Upper lobe of left lung (tissue), 6 donors: ENCODE measurements around the gene DPP3. TPM values are rescaled to one million over a fixed set of nuclear protein-coding genes. Genes with fewer than 3 reads are reported as not detected.
A peak's percentile ranks its signal among the peaks of the same experiment; 100 is the strongest.
"Not testable (repeated sequence)": the region's sequence is repeated elsewhere in the genome, so short reads cannot be mapped to it uniquely, and the experiment has no call there.

Experiments
- ATAC-seq, 2 donors: fragments of 200-7000 bp; cut with Tn5 transposase; one replicate each; pipeline ENCODE4 v1.9.1; 2022; ENCODE audit warnings: mild to moderate bottlenecking in 2 of 2, moderate library complexity in 2 of 2; ENCODE audit not compliant: low FRiP score in 2 of 2
- DNase-seq, 2 donors: peaks; one replicate each; pipeline ENCODE4 v3.0.0-alpha.2; 2019 to 2020
- H3K27ac ChIP-seq, 4 donors: fragments of 200-600 bp; sonication (generic); one replicate each; pipeline ENCODE4 v1.5.1; 2016 to 2019
- H3K27me3 ChIP-seq, 4 donors: fragments of 200-600 bp; sonication (generic); one replicate each; pipeline ENCODE4 v1.5.1; 2017 to 2019
- H3K36me3 ChIP-seq, 4 donors: fragments of 200-600 bp; sonication (generic); one replicate each; pipeline ENCODE4 v1.5.1; 2016 to 2019
- H3K4me1 ChIP-seq, 4 donors: fragments of 200-600 bp; sonication (generic); one replicate each; pipeline ENCODE4 v1.5.1; 2018 to 2019
- H3K4me3 ChIP-seq, 4 donors: fragments of 200-600 bp; sonication (generic); one replicate each; pipeline ENCODE4 v1.5.1; 2017 to 2019; ENCODE audit warnings: mild to moderate bottlenecking in 2 of 4, moderate library complexity in 1 of 4
- H3K9me3 ChIP-seq, 4 donors: fragments of 200-600 bp; sonication (generic); one replicate each; pipeline ENCODE4 v1.5.1; 2018 to 2019
- EP300 ChIP-seq, 4 donors: sonication (generic); formaldehyde crosslinking; IDR thresholded peaks; one replicate each; pipeline ENCODE4 v1.5.1; 2017; ENCODE audit warnings: antibody characterized with exemption in 4 of 4, control low read depth in 2 of 4
- POLR2A ChIP-seq, 4 donors: fragments of 450-650 bp; IDR thresholded peaks; one replicate each; pipeline ENCODE4 v1.5.1; 2016 to 2017; ENCODE audit warnings: antibody characterized with exemption in 4 of 4, mild to moderate bottlenecking in 2 of 4
- POLR2AphosphoS5 ChIP-seq, 2 donors: sonication (generic); formaldehyde crosslinking; IDR thresholded peaks; one replicate each; pipeline ENCODE4 v1.5.1; 2017; ENCODE audit warnings: antibody characterized with exemption in 2 of 2
- WGBS, 2 donors: methylation state at CpG; one replicate each; pipeline ENCODE4 v1.1.5; 2017 to 2018; 5-methylcytosine and 5-hydroxymethylcytosine counted together
- total RNA-seq, 6 donors: library from RNA; depleted of rRNA in 4 of 6; stranded (reverse); fragments of >200 nt in 4 of 6; gene quantifications; one replicate each; pipeline versions ENCODE4 v1.1.0 to v1.2.1, GENCODE V29; 2016 to 2021
- TF ChIP-seq, protein P1 (sequence below), 6 experiments: fragments of 450-650 bp in 4 of 6; fragments of 200-600 bp in 2 of 6; sonication (generic) in 2 of 6; IDR thresholded peaks; one replicate each; pipeline ENCODE4 v1.5.1; 2016 to 2019; ENCODE audit warnings: antibody characterized with exemption in 6 of 6
- donor health status: DM: no; HTN: no; CAD: no; lungs with moderate emphysema.
- donor health status: DM: no; HTN: yes; CAD: no; lungs with severe emphysema.

The DPP3 gene
- total RNA-seq, 6 donors from 2014 or later = 19.3 to 79.6 (median 44.9) TPM

DNA sequence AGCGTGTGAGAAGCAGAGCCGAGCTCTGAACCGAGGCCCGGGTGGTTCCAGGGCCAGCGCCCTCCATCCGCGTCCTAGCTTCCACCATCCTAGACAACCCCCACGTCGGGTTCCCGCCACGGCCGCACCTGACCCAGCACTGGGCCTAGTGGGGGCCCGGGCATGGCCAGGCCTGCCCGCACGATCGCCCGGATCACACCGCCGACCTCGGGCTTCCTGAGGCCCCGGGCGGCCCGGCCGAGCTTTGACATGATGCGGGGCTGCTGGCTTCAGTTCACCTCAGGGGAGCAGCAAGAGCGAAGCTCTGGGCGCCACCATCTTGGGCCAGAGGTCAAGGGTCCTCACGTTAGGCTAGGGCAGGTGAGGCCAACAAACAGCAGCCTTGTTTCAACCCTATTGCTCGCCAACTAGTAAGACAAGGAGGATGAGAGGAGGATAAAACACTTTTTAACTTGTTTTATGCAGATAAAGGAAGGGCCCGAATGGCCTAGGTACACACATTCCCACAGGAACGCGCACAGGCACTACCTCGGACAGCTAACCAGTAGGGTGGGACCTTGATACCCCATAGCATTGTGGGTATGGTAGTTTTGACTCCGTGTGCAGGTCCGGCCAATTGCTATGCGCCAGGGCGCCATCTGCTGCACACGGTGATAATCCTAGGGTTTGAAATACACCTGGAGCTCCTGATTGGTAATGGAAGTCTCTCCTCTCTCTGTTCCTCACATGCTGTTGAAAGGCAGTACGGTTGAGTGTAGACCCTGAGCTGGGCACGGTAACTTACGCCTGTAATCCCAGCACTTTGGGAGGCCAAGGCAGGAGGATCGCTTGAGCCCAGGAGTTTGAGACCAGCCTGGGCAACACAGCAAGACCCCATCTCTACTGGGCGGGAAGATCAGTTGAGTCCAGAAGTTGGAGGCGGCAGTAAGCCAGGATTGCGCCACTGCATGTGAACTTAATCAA is 41.4 kb upstream of the DPP3 start, which contains the start of gene MRPL11:
TSS of gene MRPL11 (minus strand) at position 345 of the 963 bp plus-strand sequence. CDS start at position 251, 94 bp downstream.
- peak; percentile 90 to 92 for DNase-seq

DNA sequence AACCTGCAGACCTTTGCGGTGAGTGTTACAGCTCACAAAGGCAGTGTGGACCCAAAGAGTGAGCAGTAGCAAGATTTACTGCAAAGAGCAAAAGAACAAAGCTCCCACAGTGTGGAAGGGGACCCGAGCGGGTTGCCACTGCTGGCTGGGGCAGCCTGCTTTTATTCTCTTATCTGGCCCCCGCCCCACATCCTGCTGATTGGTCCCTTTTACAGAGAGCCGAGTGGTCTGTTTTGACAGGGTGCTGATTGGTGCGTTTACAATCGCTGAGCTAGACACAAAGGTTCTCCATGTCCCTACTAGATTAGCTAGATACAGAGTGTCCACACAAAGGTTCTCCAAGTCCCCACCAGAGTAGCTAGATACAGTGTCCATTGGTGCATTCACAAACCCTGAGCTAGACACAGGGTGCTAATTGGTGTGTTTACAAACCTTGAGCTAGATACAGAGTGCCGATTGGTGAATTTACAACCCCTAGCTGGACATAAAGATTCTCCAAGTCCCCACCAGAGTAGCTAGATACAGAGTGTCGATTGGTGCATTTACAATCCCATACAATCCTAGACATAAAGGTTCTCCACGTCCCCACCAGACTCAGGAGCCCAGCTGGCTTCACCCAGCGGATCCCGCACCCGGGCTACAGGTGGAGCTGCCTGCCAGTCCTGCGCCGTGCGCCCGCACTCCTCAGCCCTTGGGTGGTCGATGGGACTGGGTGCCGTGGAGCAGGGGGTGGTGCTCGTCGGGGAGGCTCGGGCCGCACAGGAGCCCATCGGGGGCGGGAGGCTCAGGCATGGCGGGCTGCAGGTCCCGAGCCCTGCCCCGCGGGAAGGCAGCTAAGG is 39.9 kb upstream of the DPP3 start:
- Histone ChIP-seq H3K9me3 (peaks cover 0 to 11% (median 3%) of the 10 kb centered on the region in 4 donors), H3K36me3 (peaks cover 4 to 19% (median 12%) of the 10 kb centered on the region in 4 donors)
- not testable (repeated sequence) for ATAC-seq, H3K4me1 ChIP-seq, H3K27me3 ChIP-seq, H3K4me3 ChIP-seq, H3K27ac ChIP-seq
- WGBS, 2 donors = 78 to 91% methylated on average over 10 to 29 of the region's 29 CpGs
- peak in 1 of 2 donors; percentile 80 for DNase-seq

More for the DNA sequence above, 41.4 kb upstream of the DPP3 start, which contains the start of gene MRPL11:
- peak within 1 kb of the TSS; percentile 80 to 96 (median 85) for H3K4me3 ChIP-seq
- no peaks in the 10 kb centered on the region for H3K27me3 ChIP-seq
- H3K4me1 ChIP-seq = peaks cover 6 to 9% (median 7%) of the 10 kb centered on the region in 4 donors
- peak; percentile 100 for ATAC-seq
- peaks cover 4 to 30% (median 17%) of the 10 kb centered on the region in 4 donors for H3K36me3 ChIP-seq
- H3K27ac ChIP-seq = peak within 1 kb of the TSS; percentile 73 to 91 (median 88)
- peaks cover 0 to 10% (median 3%) of the 10 kb centered on the region in 4 donors for H3K9me3 ChIP-seq
- WGBS, 2 donors = 10 to 21% methylated on average over 12 to 37 of the region's 45 CpGs
- TF ChIP-seq EP300 (IDR thresholded peaks at IDR 0.05) (no peak), POLR2A (IDR thresholded peaks at IDR 0.05) (peak in 1 of 4 donors; percentile 37), POLR2AphosphoS5 (IDR thresholded peaks at IDR 0.05) (peak in 1 of 2 donors; percentile 70)
- TF ChIP-seq, protein P1, sequence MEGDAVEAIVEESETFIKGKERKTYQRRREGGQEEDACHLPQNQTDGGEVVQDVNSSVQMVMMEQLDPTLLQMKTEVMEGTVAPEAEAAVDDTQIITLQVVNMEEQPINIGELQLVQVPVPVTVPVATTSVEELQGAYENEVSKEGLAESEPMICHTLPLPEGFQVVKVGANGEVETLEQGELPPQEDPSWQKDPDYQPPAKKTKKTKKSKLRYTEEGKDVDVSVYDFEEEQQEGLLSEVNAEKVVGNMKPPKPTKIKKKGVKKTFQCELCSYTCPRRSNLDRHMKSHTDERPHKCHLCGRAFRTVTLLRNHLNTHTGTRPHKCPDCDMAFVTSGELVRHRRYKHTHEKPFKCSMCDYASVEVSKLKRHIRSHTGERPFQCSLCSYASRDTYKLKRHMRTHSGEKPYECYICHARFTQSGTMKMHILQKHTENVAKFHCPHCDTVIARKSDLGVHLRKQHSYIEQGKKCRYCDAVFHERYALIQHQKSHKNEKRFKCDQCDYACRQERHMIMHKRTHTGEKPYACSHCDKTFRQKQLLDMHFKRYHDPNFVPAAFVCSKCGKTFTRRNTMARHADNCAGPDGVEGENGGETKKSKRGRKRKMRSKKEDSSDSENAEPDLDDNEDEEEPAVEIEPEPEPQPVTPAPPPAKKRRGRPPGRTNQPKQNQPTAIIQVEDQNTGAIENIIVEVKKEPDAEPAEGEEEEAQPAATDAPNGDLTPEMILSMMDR (IDR thresholded peaks at IDR 0.05) = peak in 5 of 6 experiments; percentile 37 to 75 (median 48)

DNA sequence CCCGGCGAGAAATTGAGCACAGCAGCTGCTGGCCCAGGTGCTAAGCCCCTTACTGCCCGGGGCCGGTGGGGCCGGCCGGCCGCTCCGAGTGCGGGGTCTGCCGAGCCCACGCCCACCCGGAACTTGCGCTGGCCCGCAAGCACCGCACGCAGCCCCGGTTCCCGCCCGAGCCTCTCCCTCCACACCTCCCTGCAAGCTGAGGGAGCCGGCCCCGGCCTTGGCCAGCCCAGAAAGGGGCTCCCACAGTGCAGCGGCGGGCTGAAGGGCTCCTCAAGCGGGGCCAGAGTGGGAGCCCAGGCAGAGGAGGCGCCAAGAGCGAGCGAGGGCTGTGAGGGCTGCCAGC is 39.3 kb upstream of the DPP3 start:
- DNase-seq = peak in 1 of 2 donors; percentile 83
- not testable (repeated sequence) for H3K27ac ChIP-seq, H3K4me1 ChIP-seq, H3K27me3 ChIP-seq, H3K4me3 ChIP-seq, ATAC-seq
- Histone ChIP-seq H3K9me3 (peaks cover 0 to 11% (median 3%) of the 10 kb centered on the region in 4 donors), H3K36me3 (peaks cover under 1 to 13% (median 6%) of the 10 kb centered on the region in 4 donors)
- 80 to 98% methylated on average over 4 to 9 of the region's 27 CpGs for WGBS, 2 donors

DNA sequence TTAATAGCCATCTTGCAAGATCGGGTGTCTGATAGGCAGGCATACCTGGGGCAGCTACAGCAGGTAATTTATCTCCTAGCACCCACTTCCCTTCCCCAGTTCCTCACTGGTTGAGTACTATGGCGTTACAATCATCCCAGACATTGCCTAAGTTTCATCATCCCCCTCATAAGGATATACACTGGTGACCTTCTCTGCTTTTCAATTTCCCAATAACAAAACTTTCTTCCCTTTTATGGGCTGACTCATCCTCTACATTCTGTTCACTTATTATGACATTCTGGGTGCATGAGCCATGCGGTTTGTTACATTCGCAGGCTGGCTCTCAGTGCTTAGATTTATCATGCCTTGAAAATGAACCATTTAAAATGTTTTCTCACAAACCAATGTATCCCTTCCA is 36.6 kb upstream of the DPP3 start:
- DNase-seq (no peak), ATAC-seq (peak in 1 of 2 donors; percentile 31)
- TF ChIP-seq, protein P1 (IDR thresholded peaks at IDR 0.05) = no peak
- TF ChIP-seq POLR2A (IDR thresholded peaks at IDR 0.05) (no peak), EP300 (IDR thresholded peaks at IDR 0.05) (no peak), POLR2AphosphoS5 (IDR thresholded peaks at IDR 0.05) (no peak)
- Histone ChIP-seq H3K4me1 (peaks cover 0 to under 1% (median 0%) of the 10 kb centered on the region in 4 donors), H3K9me3 (peaks cover 0 to 11% (median 3%) of the 10 kb centered on the region in 4 donors), H3K27me3 (no peaks in the 10 kb centered on the region), H3K27ac (no peak overlapping the region), H3K36me3 (no peaks in the 10 kb centered on the region), H3K4me3 (no peak overlapping the region)
- WGBS, 2 donors = 67 to 76% methylated on average over 4 of the region's 4 CpGs

GRCh38 chr11:66447012-66447411 is 33.2 kb upstream of the DPP3 start:
- TF ChIP-seq EP300 (IDR thresholded peaks at IDR 0.05) (no peak), POLR2AphosphoS5 (IDR thresholded peaks at IDR 0.05) (no peak), POLR2A (IDR thresholded peaks at IDR 0.05) (no peak)
- TF ChIP-seq, protein P1 (IDR thresholded peaks at IDR 0.05) = no peak
- ATAC-seq (no peak), DNase-seq (no peak)
- Histone ChIP-seq H3K27ac (no peak overlapping the region), H3K9me3 (peaks cover 0 to 11% (median 3%) of the 10 kb centered on the region in 4 donors), H3K36me3 (no peaks in the 10 kb centered on the region), H3K27me3 (no peaks in the 10 kb centered on the region), H3K4me3 (no peak overlapping the region), H3K4me1 (no peaks in the 10 kb centered on the region)
